B cell (primary cell): ENCODE data around the gene DEAF1. TPM values are rescaled to one million over a fixed set of nuclear protein-coding genes. Genes with fewer than 3 reads are reported as not detected.
A peak's percentile ranks its signal among the peaks of the same experiment; 100 is the strongest.

Source experiments
- ATAC-seq: fragments of 200-7000 bp; cut with Tn5 transposase; one replicate; pipeline ENCODE4 v1.10.0; 2021; ENCODE audit warnings: low read depth, mild to moderate bottlenecking, moderate number of reproducible peaks, moderate library complexity
- CTCF ChIA-PET: fragments of 350-600 bp; sonication (Branson Sonifier 250); formaldehyde crosslinking; loops from one replicate; lab custom pipeline; 2021; ENCODE audit warnings: antibody characterized with exemption, inconsistent platforms; lab: Charles Lee
- POLR2A ChIA-PET: fragments of 350-600 bp; sonication (Branson Sonifier 250); formaldehyde crosslinking; loops from one replicate; lab custom pipeline; 2021; ENCODE audit warnings: antibody characterized with exemption; lab: Charles Lee
- DNase-seq: peaks from one replicate; pipeline ENCODE4 v3.0.0; 2013
- H2AFZ ChIP-seq: 2 replicates; pipeline ENCODE4 v1.6.1; 2012; ENCODE audit warnings: mild to moderate bottlenecking, low read depth, low read length; ENCODE audit not compliant: insufficient read depth, poor library complexity, severe bottlenecking
- H3K27ac ChIP-seq, 2 donors: 1 replicate in 1 of 2; 2 replicates in 1 of 2; pipeline ENCODE4 v1.5.1; 2012 to 2013; ENCODE audit warnings: low read length in 2 of 2, mild to moderate bottlenecking in 2 of 2, moderate library complexity in 1 of 2
- H3K27me3 ChIP-seq, 4 experiments: fragments of 200-600 bp in 1 of 4; sonication (generic) in 1 of 4; replicated peaks in 1 of 4; 1 replicate in 2 of 4; 2 replicates in 2 of 4; pipeline versions ENCODE4 v1.6.1 to v1.7.0; 2013 to 2016; ENCODE audit warnings: low read length in 3 of 4, mild to moderate bottlenecking in 2 of 4, mixed read lengths in 1 of 4, moderate library complexity in 1 of 4; ENCODE audit not compliant: insufficient read depth in 4 of 4, control insufficient read depth in 3 of 4; ENCODE audit errors: control extremely low read depth in 1 of 4
- H3K36me3 ChIP-seq, 2 experiments: replicated peaks in 1 of 2; 1 replicate in 1 of 2; 2 replicates in 1 of 2; pipeline versions ENCODE4 v1.6.1 to v1.7.1; 2013; ENCODE audit warnings: low read length in 1 of 2; ENCODE audit not compliant: insufficient read depth in 2 of 2, control insufficient read depth in 1 of 2; ENCODE audit errors: control extremely low read depth in 1 of 2, extremely low read depth in 1 of 2
- H3K4me1 ChIP-seq, 2 donors: fragments of 200-600 bp in 1 of 2; sonication (generic) in 1 of 2; 1 replicate in 1 of 2; 2 replicates in 1 of 2; pipeline versions ENCODE4 v1.5.1 to v1.6.1; 2013 to 2017; ENCODE audit warnings: low read length in 2 of 2; ENCODE audit not compliant: control insufficient read depth in 2 of 2, insufficient read depth in 2 of 2
- H3K4me2 ChIP-seq: replicated peaks from 2 replicates; pipeline ENCODE3; 2012; ENCODE audit warnings: mild to moderate bottlenecking, low read depth, low read length; ENCODE audit not compliant: poor library complexity, severe bottlenecking
- H3K4me3 ChIP-seq, 5 experiments: fragments of 200-600 bp in 1 of 5; sonication (generic) in 1 of 5; 1 replicate in 3 of 5; 2 replicates in 2 of 5; pipeline versions ENCODE4 v1.5.1 to v1.7.0; 2011 to 2016; ENCODE audit warnings: low read length in 4 of 5, mild to moderate bottlenecking in 4 of 5, low read depth in 2 of 5, control low read depth in 1 of 5, moderate library complexity in 1 of 5; ENCODE audit not compliant: insufficient read depth in 1 of 5; ENCODE audit errors: control extremely low read depth in 1 of 5, extremely low read depth in 1 of 5
- H3K79me2 ChIP-seq: fragments of 200-600 bp; sonication (generic); one replicate; pipeline ENCODE4 v1.6.0; 2016; ENCODE audit warnings: low read length; ENCODE audit not compliant: control insufficient read depth, insufficient read depth
- H3K9ac ChIP-seq: fragments of 200-600 bp; sonication (generic); 2 replicates; pipeline ENCODE4 v1.6.1; 2017; ENCODE audit warnings: mild to moderate bottlenecking, low read length, moderate library complexity
- H3K9me3 ChIP-seq, 3 donors: one replicate each; pipeline versions ENCODE4 v1.6.1 to v1.7.1; 2013; ENCODE audit warnings: low read length in 2 of 3; ENCODE audit not compliant: control insufficient read depth in 2 of 3, insufficient read depth in 1 of 3; ENCODE audit errors: control extremely low read depth in 1 of 3
- H4K20me1 ChIP-seq: 2 replicates; pipeline ENCODE4 v1.6.0; 2012; ENCODE audit warnings: mild to moderate bottlenecking, low read length; ENCODE audit not compliant: insufficient read depth, control insufficient read depth, poor library complexity, severe bottlenecking
- H3K27ac Mint-ChIP-seq: one replicate; pipeline ENCODE4 v1.8.0; 2021; ENCODE audit warnings: mixed read lengths
- H3K27me3 Mint-ChIP-seq: one replicate; pipeline ENCODE4 v1.8.0; 2021; ENCODE audit warnings: mixed read lengths
- H3K4me1 Mint-ChIP-seq: one replicate; pipeline ENCODE4 v1.8.0; 2021; ENCODE audit warnings: mixed read lengths
- H3K4me3 Mint-ChIP-seq: one replicate; pipeline ENCODE4 v1.8.0; 2021; ENCODE audit warnings: mixed read lengths
- H3K9me3 Mint-ChIP-seq: one replicate; pipeline ENCODE4 v1.8.0; 2022; ENCODE audit warnings: mixed read lengths; ENCODE audit not compliant: insufficient read depth
- CTCF ChIP-seq: fragments of 200-600 bp; IDR thresholded peaks from one replicate; pipeline ENCODE4 v1.8.0; 2022; ENCODE audit warnings: antibody characterized with exemption, mild to moderate bottlenecking
- EZH2 ChIP-seq: IDR thresholded peaks from 2 replicates; pipeline ENCODE4 v1.6.1; 2012; ENCODE audit warnings: borderline replicate concordance, low read depth, mild to moderate bottlenecking, moderate library complexity, low read length; ENCODE audit not compliant: insufficient read depth, poor library complexity, severe bottlenecking
- WGBS: methylation state at CpG from one replicate; pipeline ENCODE4 v1.1.5; 2013; ENCODE audit warnings: missing lambda C conversion rate; ENCODE audit not compliant: insufficient coverage; 5-methylcytosine and 5-hydroxymethylcytosine counted together
- intact Hi-C: fragments of 100-400 bp; cut with micrococcal nuclease; formaldehyde crosslinking; loops from one replicate; pipeline ENCODE4 v1.10.0; 2022
- polyA minus RNA-seq: library from RNA; depleted of rRNA, polyadenylated mRNA; stranded (reverse); fragments of >200 nt; gene quantifications from 2 replicates; pipeline ENCODE4 v1.2.3, GENCODE V29; 2012
- polyA plus RNA-seq: library from polyadenylated mRNA; depleted of rRNA; stranded (reverse); fragments of >200 nt; gene quantifications from 2 replicates; pipeline ENCODE4 v1.2.3, GENCODE V29; 2012
- total RNA-seq, 2 donors: library from RNA; stranded (reverse); fragments of 120-200 nt in 1 of 2; gene quantifications; 1 replicate in 1 of 2; 2 replicates in 1 of 2; pipeline versions ENCODE4 v1.2.3 to v1.2.4, GENCODE V29; 2013 to 2022

The DEAF1 gene
- total RNA-seq, result 53.6 and 58.6 TPM in 2 replicates
- 22.9 TPM for total RNA-seq (2013)
- 31.8 and 32.7 TPM in 2 replicates for polyA plus RNA-seq
- 49.0 and 53.6 TPM in 2 replicates for polyA minus RNA-seq

- TF ChIP-seq CTCF (no peak), EZH2 (no peak)
- Histone ChIP-seq H3K27me3 (no peaks in the 10 kb centered on the region), H3K27ac (peak within 1 kb of the TSS; percentile 100), H2AFZ (peak within 1 kb of the TSS; percentile 96), H3K4me1 (peaks cover 30 to 36% of the 10 kb centered on the region in 2 donors), H4K20me1 (peaks cover 37% of the 10 kb centered on the region), H3K4me2 (peak within 1 kb of the TSS; percentile 81), H3K4me3 (peak within 1 kb of the TSS; percentile 52 to 97 (median 84)), H3K36me3 (peaks cover 0 to 4% of the 10 kb centered on the region in 2 experiments), H3K9me3 (no peaks in the 10 kb centered on the region), H3K79me2 (peaks cover 42% of the 10 kb centered on the region), H3K9ac (peak within 1 kb of the TSS; percentile 99)
- H3K27me3 Mint-ChIP-seq, result no peaks in the 10 kb centered on the region
- DNase-seq (peak; percentile 99), ATAC-seq (peak; percentile 78)
- intact Hi-C loops, result loop anchor here (1.0 to 5.0 kb wide), 4 partner anchors 78 to 1708 kb away; partner anchors contain the start of genes LRRC56 and TSSC4
- POLR2A ChIA-PET, result interaction anchor here (0.6 to 6.1 kb wide), 7 partner anchors 28 to 158 kb away, joined by 3 to 105 read pairs (median 5); partner anchors contain the start of genes HRAS, IRF7, LRRC56 and PHRF1
- H3K4me3 Mint-ChIP-seq, result peak within 1 kb of the TSS; percentile 88
- CTCF ChIA-PET, result interaction anchor here (0.6 to 3.5 kb wide), 5 partner anchors 14 to 510 kb away, joined by 3 to 60 read pairs (median 13); partner anchors contain the start of gene TALDO1
- 2% methylated on average over 101 of the region's 103 CpGs for WGBS
- no peaks in the 10 kb centered on the region for H3K9me3 Mint-ChIP-seq
- H3K27ac Mint-ChIP-seq, result peak within 1 kb of the TSS; percentile 95
- H3K4me1 Mint-ChIP-seq, result peaks cover 47% of the 10 kb centered on the region
Measured at GRCh38 chr11:694563-695287, at the start of gene DEAF1. Gene DEAF1, minus strand, starts transcription at chr11:695222. Its CDS starts 175 bp downstream, at chr11:695047.
